HG02840 (cell line): ENCODE results near the gene FUT8.
"Not testable (repeated sequence)": the region's sequence is repeated elsewhere in the genome, so short reads cannot be mapped to it uniquely, and the experiment has no call there.

Experiments used
- ATAC-seq: cut with Tn5 transposase; IDR thresholded peaks from one replicate; pipeline ENCODE4 v1.9.1; 2021; ENCODE audit warnings: mild to moderate bottlenecking, moderate library complexity, moderate number of reproducible peaks; ENCODE audit not compliant: unreplicated experiment, low FRiP score

FUT8 gene

GRCh38 chr14:65600742-65601141 lies 188.2 kb downstream of the FUT8 start:
- no peak for ATAC-seq

GRCh38 chr14:65604535-65604934 lies 192.0 kb downstream of the FUT8 start:
- no peak for ATAC-seq

DNA sequence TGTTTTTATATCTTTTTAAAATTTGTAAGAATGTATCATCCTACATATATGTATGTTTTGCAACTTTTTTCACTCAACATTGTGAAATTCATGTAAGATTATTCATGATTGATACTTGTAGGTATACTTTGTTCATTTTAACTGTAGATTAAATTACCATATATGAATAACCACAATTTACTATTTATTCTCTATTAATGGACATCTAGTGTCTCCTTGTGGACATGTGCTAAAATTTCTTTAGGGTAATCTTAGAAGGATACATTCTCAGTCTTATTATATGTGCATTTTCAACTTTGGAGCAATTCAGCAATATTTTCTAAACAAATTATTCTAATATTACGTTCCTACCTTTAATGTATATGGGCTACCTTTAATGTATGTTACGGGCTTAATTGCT lies 192.4 kb downstream of the FUT8 start:
- ATAC-seq: no peak

GRCh38 chr14:65606460-65606859 lies 193.9 kb downstream of the FUT8 start:
- no peak for ATAC-seq

DNA sequence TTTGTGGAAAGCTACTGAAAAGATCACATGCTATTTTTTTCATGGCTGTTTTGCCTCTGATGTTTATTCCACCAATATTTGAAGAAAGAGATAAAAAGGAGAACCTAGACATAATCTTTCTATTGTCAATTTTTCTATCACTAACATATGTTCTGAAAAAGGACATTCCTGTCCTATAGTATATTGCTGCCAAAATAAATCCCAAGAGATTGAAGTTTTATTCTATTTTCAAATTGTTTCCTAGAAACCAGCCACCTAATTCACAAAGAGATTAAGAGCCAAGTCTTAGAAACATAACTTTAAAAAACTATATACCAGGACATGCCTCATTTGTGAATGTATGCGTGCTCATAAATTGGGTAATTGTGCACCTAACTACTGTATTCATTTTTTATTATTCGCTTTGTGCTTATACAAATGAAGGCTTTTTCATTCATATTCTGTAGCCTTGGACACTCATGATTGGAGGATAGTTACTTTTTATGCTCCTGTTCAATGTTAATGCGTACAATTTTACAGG lies 200.7 kb downstream of the FUT8 start:
- no peak for ATAC-seq

- no peak for ATAC-seq
Observed at GRCh38 chr14:65618996-65619395, 206.5 kb downstream of the FUT8 start.

GRCh38 chr14:65620195-65620594 lies 207.7 kb downstream of the FUT8 start:
- ATAC-seq: no peak

DNA sequence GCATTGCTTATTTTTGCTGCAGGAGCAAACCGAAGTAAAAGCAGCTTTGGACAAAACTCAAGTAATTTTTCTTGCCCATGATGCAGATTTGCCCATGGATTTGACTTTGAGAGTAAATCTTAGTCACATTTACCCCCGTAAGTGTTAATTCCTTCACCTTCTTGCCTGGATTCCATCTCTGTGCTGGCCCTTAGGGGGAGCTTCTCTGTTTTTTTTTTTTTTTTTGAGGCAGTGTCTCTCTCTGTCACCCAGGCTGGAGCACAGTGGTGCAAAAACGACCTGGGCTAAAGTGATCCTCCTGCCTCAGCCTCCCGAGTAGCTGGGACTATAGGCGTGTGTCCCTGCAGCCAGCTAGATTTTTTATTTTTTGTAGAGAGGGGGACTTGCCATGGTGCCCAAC lies 210.2 kb downstream of the FUT8 start:
- no peak for ATAC-seq

GRCh38 chr14:65623759-65624158 lies 211.2 kb downstream of the FUT8 start:
- ATAC-seq: no peak

- ATAC-seq: no peak
Observed at GRCh38 chr14:65627315-65627714, 214.8 kb downstream of the FUT8 start.

GRCh38 chr14:65628664-65629063 lies 216.1 kb downstream of the FUT8 start:
- no peak for ATAC-seq

- no peak for ATAC-seq
Observed at GRCh38 chr14:65631040-65631439, 218.5 kb downstream of the FUT8 start.

DNA sequence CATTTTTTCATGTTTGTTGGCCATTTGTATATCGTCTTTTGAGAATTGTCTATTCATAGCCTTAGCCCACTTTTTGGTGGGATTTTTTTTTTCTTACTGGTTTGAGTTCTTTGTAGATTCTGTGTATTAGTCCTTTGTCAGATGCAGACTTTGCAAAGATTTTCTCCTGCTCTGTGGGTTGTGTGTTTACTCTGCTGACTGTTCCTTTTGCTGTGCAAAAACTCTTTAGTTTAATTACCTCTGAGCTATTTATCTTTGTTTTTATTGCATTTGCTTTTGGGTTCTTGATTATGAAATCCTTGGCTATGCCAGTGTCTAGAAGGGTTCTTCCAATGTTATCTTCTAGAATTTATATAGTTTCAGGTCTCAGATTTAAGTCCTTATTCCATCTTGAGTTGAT lies 220.0 kb downstream of the FUT8 start:
- no peak for ATAC-seq

- ATAC-seq: not testable (repeated sequence)
Observed at GRCh38 chr14:65633666-65634065, 221.1 kb downstream of the FUT8 start.

- ATAC-seq: peak; percentile 85
Observed at GRCh38 chr14:65637780-65638179, 225.2 kb downstream of the FUT8 start.

DNA sequence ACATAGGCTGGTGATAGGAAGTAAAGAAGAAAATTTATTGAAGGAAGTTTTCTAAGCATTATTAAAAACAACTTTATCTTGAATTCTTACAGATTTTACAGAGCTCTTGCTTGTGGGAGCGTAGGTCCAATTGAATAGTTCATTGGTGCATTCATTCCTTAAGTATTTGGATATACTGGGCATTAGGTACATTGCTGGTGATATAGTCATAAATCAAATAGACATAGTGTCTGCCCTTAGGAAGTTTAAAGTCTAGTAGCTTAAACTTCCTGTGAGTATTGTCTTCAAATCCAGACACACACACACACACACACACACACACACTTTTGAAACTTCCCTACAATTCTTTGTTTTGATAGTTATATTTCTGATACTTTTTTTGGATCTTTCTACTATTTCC lies 226.7 kb downstream of the FUT8 start:
- ATAC-seq: no peak

GRCh38 chr14:65650826-65651225 lies 238.3 kb downstream of the FUT8 start:
- no peak for ATAC-seq

DNA sequence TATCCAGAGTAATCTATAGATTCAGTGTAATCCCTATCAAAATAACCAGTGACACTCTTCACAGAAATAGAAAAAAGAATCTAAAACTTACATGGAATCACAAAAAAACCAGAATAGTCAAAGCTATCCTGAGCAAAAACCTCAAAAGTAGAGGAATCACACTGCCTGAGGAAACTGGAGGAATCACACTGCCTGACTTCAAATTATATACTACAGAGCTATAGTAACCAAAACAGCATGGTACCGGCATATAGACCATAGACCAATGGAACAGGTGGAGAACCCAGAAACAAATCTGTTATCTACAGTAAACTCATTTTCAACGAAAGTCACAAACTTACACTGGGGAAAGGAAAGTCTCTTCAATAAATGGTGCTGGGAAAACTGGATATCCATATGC lies 244.0 kb downstream of the FUT8 start:
- ATAC-seq: no peak

GRCh38 chr14:65658202-65658601 lies 245.7 kb downstream of the FUT8 start:
- ATAC-seq: no peak

GRCh38 chr14:65661865-65662264 lies 249.3 kb downstream of the FUT8 start:
- no peak for ATAC-seq

DNA sequence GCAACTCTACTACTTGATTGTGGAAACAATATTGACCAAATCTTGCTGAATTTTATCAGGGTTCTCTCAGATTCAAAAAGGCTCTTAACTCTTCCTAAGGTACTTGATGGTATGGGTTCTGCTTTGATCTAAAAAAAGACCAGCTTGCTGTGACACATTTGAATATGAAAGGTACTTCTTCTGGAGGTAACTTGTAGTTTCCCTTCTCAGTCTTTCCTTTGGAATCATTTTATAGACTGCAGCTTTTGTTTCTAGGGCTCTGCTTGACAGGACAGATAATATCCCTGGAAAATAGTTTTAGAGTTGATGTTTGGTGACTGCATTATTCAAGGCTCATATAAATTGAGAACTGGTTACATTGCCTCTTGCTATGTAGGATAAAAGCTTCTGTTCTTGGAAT lies 251.9 kb downstream of the FUT8 start:
- ATAC-seq: no peak

DNA sequence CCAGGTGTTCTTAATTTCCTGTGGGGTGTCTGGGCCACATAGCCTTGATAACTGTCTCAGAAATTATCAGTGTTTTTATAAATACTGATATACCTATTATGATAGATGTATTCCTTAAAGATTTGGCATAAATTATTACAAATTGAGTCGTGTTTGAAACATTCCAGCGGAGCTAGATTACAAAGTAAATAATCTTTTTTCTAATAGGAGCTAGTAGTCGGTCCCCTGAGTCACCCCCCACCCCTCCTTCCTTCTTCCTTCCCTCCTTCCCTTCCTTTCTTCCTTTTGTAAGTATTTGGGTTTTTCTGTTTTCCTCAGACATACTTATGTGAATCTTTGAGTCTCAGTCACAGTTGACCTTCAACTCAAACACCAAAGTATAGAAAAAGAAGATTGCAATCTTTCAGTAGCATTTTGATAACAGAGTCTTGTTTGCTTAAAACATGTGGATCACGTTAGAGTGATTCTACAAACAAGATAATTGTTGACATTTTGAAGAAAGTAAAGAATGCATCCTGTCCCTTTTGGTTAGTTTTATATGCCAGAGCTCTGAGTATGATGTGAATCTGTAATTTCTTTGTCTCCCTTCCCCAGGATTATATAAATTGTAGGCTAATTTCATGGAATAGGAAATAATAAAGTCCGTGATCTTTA lies 264.0 kb downstream of the FUT8 start:
- ATAC-seq: no peak

- ATAC-seq: no peak
Observed at GRCh38 chr14:65685572-65685971, 273.0 kb downstream of the FUT8 start.
